WI38 (cell line): Measurements from ENCODE around the gene UNC5B.
A peak's percentile ranks its signal among the peaks of the same experiment; 100 is the strongest.

Source experiments
- H3K4me3 ChIP-seq: 2 replicates; pipeline ENCODE4 v1.5.1; 2011; ENCODE audit warnings: low read depth, mild to moderate bottlenecking, control low read depth, low read length
- CTCF ChIP-seq: IDR thresholded peaks from 2 replicates; pipeline ENCODE4 v1.5.1; 2012; ENCODE audit warnings: low read depth, mild to moderate bottlenecking, control low read depth, low read length

UNC5B gene

GRCh38 chr10:71317739-71318138 is 105.4 kb downstream of the UNC5B start:
- TF ChIP-seq CTCF, result no peak
- H3K4me3 ChIP-seq, result no peak overlapping the region

- peak within 1 kb of the TSS; percentile 68 for H3K4me3 ChIP-seq
- peak; percentile 62 for TF ChIP-seq CTCF
Observed at GRCh38 chr10:71319042-71319799, 106.9 kb downstream of the UNC5B start, which contains the start of gene SLC29A3. SLC29A3 (plus strand) TSS chr10:71319259; CDS start chr10:71319310, 51 bp downstream.

GRCh38 chr10:71319800-71320392 is 107.5 kb downstream of the UNC5B start:
- peak overlapping the region; percentile 68 for H3K4me3 ChIP-seq
- no peak for TF ChIP-seq CTCF

- no peak overlapping the region for H3K4me3 ChIP-seq
- TF ChIP-seq CTCF, result no peak
Observed at GRCh38 chr10:71320592-71320991, 108.2 kb downstream of the UNC5B start.

GRCh38 chr10:71321386-71321785 is 109.0 kb downstream of the UNC5B start:
- no peak overlapping the region for H3K4me3 ChIP-seq
- no peak for TF ChIP-seq CTCF

GRCh38 chr10:71323407-71323806 is 111.0 kb downstream of the UNC5B start:
- H3K4me3 ChIP-seq, result no peak overlapping the region
- TF ChIP-seq CTCF, result no peak

- TF ChIP-seq CTCF, result no peak
- no peak overlapping the region for H3K4me3 ChIP-seq
Observed at GRCh38 chr10:71324743-71325142, 112.4 kb downstream of the UNC5B start.
